Activated CD4-positive, alpha-beta T cell treated with anti-CD3 and anti-CD28 coated beads, Interleukin-2, Interleukin-6, amounts not matched to agents 100 ng/mL and 50 ng/mL, durations not matched to agents 16 hours and 8 hours (primary cell): Measurements from ENCODE around the gene MYO3B.
A peak's percentile ranks its signal among the peaks of the same experiment; 100 is the strongest.
"Not testable (repeated sequence)": the region's sequence is repeated elsewhere in the genome, so short reads cannot be mapped to it uniquely, and the experiment has no call there.

ENCODE experiments used
- DNase-seq: peaks from one replicate; pipeline ENCODE4 v3.0.0-alpha.2; 2020

MYO3B gene

DNA sequence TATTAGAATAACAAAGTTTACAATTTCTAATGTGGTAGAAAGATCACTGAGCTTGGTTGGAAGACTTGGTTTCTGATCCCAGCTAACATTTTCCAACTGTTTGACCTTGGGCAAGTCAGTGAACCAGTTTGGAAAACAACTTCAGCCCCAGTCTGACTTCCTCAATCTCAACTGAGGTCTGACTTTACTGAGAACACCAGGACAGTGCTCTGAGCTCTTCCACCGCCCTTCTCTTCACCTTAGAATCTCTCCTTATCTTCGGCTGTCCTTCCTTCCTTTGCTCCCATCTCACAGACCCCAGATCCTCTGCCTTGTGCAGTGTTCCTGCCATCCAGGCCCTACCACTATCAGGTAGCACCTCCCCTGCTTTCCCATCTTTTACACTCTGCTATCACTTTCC is 343.4 kb downstream of the MYO3B start:
- DNase-seq: no peak

DNA sequence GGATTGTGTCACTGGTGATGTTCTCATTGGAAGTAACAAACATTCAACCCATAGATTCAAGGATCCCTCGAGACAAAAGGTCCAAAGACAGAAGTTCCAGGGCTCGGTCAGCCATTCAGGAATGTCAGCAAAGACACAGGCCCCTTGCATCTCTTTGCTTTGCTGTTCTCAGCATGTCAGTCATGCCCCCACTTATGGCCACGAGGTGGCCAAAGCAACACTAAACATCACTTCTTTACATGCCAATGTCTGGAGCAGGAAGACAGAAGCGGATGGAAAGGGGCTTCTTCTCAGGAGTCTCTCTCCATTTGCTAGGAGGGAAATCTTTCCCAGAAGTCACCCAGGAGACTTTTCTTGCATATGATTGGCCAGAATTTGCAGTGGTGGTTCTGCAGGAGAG is 345.6 kb downstream of the MYO3B start:
- DNase-seq: no peak

DNA sequence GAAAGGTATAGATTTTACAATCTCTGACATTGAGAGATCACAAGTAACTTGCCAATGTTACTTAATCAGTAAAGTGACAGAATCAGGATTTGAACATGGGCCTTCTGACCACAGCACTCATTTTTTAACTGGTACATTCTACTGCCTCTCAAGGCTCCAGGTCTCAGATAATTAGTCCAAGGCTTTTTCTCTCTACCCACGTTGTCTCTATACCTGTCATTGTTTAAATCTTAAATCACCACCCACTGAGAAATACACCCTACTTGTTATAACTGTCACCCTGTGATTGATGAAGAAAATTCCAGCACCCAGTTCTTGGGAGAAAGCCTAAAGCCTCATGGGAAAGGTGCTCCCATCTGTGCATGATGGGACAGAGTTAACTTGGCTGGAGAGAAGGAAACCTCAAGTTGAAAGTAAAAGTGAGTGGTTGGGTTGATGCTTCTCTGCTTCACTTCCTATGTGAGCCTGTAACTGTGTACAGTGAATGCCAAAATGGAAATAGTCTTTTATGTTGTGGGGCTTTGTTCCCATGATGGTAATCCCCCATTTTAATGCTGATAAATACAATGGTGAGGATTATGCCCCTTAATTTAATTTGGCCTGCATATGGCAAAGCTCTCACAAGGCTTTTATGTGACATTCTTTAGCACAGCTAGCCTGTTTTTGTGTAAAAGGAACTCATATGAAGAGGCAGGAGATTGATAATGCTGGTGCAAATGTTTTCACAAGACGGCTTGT is 347.1 kb downstream of the MYO3B start:
- no peak for DNase-seq

GRCh38 chr2:170525566-170525900 is 347.6 kb downstream of the MYO3B start:
- no peak for DNase-seq

DNA sequence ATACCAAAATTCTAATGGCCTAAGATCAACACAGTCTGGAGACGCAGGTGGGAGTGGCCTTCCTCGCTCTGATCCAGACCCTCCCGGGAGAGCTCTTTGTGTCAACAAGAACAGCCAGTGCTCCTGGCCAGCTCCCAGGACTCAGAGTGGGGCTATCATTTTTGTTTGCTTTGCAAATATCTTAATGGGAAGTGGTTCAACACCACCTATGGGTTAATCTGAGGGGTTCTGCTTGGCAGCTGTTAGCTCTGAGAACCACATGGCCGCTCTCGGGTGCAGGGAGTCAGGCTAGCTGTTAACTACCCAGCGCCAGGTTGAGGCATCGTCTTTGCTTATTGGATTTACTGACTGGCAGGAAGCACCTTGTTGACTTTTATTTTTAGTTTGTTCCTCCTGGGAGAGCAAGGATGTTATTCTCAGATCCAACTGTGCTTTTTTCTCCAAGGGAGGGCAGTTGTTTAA is 352.4 kb downstream of the MYO3B start:
- no peak for DNase-seq

- DNase-seq: no peak
Measured at GRCh38 chr2:170530803-170531564, 353.0 kb downstream of the MYO3B start.

DNA sequence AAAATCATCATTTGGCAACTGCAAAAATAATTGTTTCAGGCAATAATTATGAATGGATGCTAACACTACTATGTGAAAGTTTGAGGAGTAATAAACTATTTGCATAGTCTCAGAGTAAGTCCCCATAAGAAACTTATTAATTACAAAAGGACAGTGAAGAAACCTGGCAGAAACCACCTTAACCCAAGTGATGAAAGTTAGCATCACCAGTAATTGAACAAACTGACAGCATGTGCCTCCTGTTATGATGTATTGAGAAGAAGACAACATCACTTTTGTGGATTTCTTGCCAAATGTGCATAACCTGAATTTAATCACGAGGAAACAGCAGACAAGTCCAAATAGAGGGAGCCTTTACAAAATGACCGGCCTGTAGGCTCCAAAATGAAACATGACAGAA is 353.9 kb downstream of the MYO3B start:
- DNase-seq: no peak

GRCh38 chr2:170533156-170533555 is 355.2 kb downstream of the MYO3B start:
- no peak for DNase-seq

GRCh38 chr2:170535552-170535951 is 357.6 kb downstream of the MYO3B start:
- no peak for DNase-seq

DNA sequence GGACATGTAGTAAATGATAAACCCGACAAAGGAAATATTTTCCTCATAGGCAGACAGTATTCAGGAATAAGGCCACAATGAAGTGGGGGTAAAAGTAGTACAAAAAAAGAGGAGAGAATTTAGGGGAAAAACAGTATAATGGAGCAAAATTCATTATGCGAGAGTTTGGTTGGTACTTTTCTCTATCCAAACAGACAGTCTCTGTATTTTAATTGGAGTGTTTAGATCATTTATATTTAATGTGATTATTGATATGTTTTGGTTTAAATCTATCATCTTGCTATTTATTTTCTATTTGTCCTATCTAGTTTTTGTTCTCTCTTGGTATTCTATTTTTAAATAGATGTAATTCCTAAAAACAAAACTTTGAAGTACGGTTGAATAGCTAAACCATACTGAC is 366.9 kb downstream of the MYO3B start:
- DNase-seq: no peak

DNA sequence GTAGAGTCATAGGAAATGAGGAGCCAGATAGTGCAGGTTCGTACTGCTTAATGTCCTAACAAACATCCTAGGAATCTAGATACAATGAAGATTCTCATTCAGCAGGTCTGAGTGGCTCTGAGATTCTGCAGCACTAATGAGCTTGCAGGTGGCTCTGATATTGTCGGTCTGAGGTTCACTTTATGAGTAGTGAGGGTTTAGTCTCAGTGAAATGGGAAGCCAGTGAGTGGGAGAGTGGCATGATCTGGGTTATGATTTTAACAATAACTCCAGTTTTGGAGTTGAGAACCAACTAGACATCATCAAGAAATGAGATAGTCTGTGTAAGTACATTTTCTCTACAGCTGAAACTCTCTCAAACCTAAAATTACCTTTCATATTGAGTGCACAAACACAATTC is 370.4 kb downstream of the MYO3B start:
- peak; percentile 10 for DNase-seq

DNA sequence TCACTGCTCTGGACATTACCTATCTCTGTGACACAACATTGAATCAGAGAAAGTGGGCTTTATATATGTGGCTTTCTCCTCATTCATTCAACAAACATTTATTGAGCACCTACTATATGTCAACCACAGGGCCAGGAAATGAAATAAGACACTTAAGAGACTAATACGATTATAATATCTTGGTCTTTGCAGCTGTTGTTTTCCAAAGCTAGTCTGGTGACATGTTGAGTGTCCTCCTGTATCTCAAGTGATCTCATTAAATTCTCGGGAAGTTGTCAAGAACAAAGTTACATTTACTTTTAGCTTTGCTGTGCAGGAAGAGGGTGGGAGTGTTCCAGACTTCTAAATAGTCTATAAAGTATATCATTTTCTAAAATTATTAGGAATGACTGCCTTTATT is 372.6 kb downstream of the MYO3B start:
- DNase-seq: no peak

- not testable (repeated sequence) for DNase-seq
Measured at GRCh38 chr2:170551899-170552298, 374.0 kb downstream of the MYO3B start.

GRCh38 chr2:170553748-170554147 is 375.8 kb downstream of the MYO3B start:
- no peak for DNase-seq

DNA sequence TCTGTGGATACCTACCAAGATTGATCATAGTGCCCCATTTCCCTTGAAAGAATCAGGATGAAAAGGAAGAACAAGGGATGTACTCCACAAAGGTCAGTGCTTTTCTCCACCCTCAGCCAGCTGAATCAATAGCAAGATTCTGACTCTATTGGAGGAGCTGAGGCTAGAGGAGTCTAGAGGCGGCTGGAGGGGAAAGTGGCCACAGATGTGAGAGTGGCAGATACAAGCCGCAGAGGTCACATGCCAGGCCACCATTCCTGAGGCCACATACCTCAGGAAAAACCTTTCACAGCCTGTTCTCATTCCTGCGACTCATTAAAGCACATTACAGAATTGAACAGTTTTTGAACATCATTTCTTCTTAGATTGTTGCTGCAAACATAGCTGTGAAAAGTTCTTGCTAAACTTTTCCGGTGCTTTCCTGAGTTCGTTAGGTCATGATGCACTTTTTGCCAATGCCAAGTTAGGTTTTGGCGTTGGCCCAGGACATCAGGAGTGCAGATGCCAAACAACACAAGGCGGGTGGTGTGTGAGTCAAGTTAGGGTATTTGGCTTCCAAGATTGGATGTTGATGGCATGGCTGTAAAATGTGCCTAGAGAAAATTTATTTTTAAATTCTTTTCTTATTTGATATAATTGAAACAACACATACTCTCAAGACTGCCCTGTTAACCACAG is 376.5 kb downstream of the MYO3B start:
- DNase-seq: no peak

DNA sequence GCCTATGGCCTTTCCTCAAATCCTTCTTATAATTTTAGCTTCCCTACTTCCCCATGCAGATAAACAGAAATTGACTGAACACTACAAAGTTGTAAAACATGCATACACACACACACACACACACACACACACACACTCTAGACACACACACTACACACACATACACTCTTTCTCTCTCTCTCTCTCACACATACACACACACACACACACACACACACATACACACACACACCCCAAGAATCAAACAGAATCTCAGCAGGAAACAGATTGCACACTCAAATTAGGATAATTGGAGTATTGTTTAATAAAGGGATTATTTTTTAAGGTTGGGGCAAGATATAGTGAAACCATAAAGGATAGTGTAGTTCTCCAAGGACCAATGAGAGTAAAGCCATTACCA is 385.0 kb downstream of the MYO3B start:
- no peak for DNase-seq

- no peak for DNase-seq
Measured at GRCh38 chr2:170563401-170563800, 385.5 kb downstream of the MYO3B start.

DNA sequence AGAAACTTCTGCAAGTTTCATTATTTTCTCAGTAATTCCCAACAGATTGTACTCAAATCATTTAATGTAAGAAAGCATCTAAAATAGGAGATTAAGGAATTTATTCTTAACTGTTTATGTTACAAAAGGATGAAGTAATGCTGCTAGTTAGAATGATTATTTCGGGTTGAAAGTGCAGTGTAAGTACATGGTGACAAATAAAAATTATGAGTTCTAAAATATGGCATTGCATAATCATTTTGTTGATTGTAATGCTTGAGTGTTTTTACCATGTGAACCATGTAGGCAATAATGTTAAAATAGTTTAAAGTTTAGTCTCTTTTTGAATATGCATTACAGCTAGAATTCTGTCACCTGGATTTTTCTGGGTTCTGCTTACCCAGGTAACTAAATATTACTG is 388.2 kb downstream of the MYO3B start:
- DNase-seq: no peak

DNA sequence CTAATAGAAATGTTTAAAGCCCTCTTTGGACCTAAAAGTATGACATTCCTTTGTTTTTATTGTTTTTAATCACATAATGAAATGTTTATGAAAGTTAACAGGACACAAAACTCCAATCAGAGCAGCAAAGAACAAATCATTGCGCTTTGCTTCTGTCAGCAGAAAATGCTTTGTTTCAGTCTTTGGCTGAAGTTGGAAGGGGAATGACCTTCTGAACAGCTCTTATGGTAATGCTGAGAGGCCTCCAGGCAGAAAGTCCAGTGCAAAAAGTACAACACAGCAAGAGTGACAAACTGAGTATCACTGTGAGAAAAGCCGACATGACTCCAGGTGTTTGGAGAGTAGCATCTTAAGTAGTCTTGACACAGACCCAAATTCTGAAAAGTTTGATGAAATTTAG is 389.5 kb downstream of the MYO3B start:
- DNase-seq: no peak

GRCh38 chr2:170568511-170568910 is 390.6 kb downstream of the MYO3B start:
- no peak for DNase-seq

DNA sequence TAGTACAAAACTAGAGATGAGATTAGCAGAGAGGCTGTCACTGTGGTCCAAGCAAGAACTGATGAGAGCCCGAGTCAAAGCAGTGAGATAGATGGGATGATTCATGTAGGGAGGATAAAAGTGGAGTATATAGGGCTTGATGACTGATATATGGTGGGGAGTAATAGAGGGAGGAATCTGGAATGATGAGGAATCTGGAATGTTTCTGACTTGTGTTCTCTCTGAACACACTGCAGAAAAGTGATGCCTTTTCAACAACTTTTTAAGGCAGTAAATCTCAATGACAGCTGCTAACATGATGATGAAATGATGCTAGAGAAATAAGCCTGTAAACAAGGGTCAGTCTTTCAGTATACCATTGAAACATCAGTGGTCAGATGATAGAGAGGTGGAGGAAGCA is 393.7 kb downstream of the MYO3B start:
- DNase-seq: no peak

GRCh38 chr2:170573671-170574070 is 395.7 kb downstream of the MYO3B start:
- DNase-seq: no peak

DNA sequence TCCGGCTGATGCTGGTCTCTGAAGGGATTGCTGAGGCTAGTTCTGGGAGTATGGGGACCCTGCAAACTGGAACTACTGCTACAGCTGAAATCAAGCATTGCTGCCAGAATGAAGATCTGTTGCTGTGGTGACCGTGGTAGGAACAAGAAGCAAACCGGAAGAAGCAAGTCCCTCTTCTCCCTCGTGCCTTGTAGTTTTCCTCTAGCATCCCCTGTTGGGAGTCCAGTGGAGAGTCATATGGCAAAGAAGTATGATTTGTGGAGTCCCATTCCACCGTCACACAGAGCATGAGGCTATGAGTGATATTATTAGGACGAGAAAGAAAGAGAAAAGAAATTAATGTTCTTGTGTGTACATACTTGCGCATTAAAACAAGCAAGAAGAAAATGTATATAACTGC is 398.3 kb downstream of the MYO3B start:
- DNase-seq: no peak

GRCh38 chr2:170577356-170577755 is 399.4 kb downstream of the MYO3B start:
- DNase-seq: no peak
